NCI-H2171 (cell line): ENCODE results near the gene C1QTNF5.
"Not testable (repeated sequence)": the region's sequence is repeated elsewhere in the genome, so short reads cannot be mapped to it uniquely, and the experiment has no call there.

ENCODE experiments used
- DNase-seq: peaks from one replicate; lab custom pipeline; 2025; lab: John Stamatoyannopoulos, UW

Gene C1QTNF5

GRCh38 chr11:119340335-119341221 is at the start of gene C1QTNF5:
C1QTNF5 (minus strand) TSS chr11:119340883; CDS start chr11:119340397, 486 bp downstream.
- DNase-seq, result no peak

- no peak for DNase-seq
These were observed 49.0 kb upstream of the C1QTNF5 start for GRCh38 chr11:119389611-119390254.

GRCh38 chr11:119388103-119388502 is 47.4 kb upstream of the C1QTNF5 start:
- no peak for DNase-seq

- no peak for DNase-seq
These were observed 43.6 kb upstream of the C1QTNF5 start for GRCh38 chr11:119384332-119384731.

GRCh38 chr11:119382513-119382912 is 41.8 kb upstream of the C1QTNF5 start:
- DNase-seq, result not testable (repeated sequence)

GRCh38 chr11:119382101-119382500 is 41.4 kb upstream of the C1QTNF5 start:
- no peak for DNase-seq

- peak; percentile 79 for DNase-seq
These were observed 40.7 kb upstream of the C1QTNF5 start, which contains the start of gene USP2 for GRCh38 chr11:119381181-119381988. USP2 (minus strand) TSS chr11:119381690; CDS start chr11:119373480, 8,210 bp downstream.

GRCh38 chr11:119380827-119381180 is 40.1 kb upstream of the C1QTNF5 start:
- no peak for DNase-seq

GRCh38 chr11:119380160-119380826 is 39.6 kb upstream of the C1QTNF5 start:
- DNase-seq, result no peak

- DNase-seq, result no peak
These were observed 38.3 kb upstream of the C1QTNF5 start for GRCh38 chr11:119378851-119379465.

- DNase-seq, result no peak
These were observed 37.4 kb upstream of the C1QTNF5 start for GRCh38 chr11:119377961-119378667.

- DNase-seq, result no peak
These were observed 36.6 kb upstream of the C1QTNF5 start for GRCh38 chr11:119377112-119377901.

- no peak for DNase-seq
These were observed 35.6 kb upstream of the C1QTNF5 start for GRCh38 chr11:119376197-119376847.

- DNase-seq, result no peak
These were observed 34.9 kb upstream of the C1QTNF5 start for GRCh38 chr11:119375337-119376196.

GRCh38 chr11:119374632-119375336 is 34.1 kb upstream of the C1QTNF5 start:
- no peak for DNase-seq

- no peak for DNase-seq
These were observed 33.4 kb upstream of the C1QTNF5 start for GRCh38 chr11:119373921-119374631.
